Esophagus mucosa (tissue), 1 donor: ENCODE results near the gene PTGFR. TPM values are rescaled to one million over a fixed set of nuclear protein-coding genes. Genes with fewer than 3 reads are reported as not detected.

Source experiments
- ATAC-seq: fragments of 200-7000 bp; cut with Tn5 transposase; one replicate; pipeline ENCODE4 v1.9.1; 2020
- total RNA-seq: library from RNA; stranded (reverse); gene quantifications from one replicate; pipeline ENCODE4 v1.2.4, GENCODE V29; 2023
- donor health status: DM: yes; HTN: yes; CAD: no.

Gene PTGFR
- total RNA-seq, 1 donor from 2014 or later = 0.24 TPM

- no peak for ATAC-seq
Measured at GRCh38 chr1:78520843-78521242, 30.1 kb downstream of the PTGFR start.

DNA sequence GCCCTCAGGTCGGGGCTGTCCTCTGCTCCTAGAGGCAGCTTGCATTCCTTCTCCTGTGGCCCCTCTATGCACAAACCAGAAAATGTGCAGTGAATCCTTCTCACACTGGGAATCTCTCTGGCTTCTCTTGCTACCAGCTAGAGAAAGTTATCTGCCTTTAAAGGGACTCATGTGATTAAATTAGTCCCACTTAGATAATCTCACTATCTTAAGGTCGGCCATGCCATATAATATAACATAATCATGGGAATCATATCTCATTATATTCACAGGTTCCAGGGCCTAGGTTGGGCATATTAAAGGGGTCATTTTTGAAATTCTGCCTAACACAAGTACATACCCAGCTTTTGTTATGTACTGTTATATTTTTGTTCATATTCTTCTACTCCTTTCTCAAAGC lies 31.4 kb downstream of the PTGFR start:
- ATAC-seq = no peak

DNA sequence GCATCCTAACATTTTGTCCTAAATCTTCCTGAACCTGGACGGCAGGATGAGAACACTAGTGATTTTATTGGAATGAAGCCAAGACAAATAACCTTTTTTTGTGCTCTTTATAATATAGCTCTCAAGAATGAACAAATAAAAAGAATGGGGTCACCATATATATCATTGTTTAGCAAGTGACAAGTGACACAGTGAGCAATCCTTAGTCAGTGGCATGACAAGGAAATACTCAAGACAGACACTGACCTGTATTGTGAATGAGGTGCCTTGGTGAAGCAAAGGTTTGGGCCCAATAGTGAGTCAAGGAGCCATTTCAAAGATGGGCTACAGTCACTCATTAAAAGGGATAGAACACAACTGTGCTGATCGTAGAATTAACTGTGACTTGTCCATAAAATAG lies 35.7 kb downstream of the PTGFR start:
- ATAC-seq = peak; percentile 41

DNA sequence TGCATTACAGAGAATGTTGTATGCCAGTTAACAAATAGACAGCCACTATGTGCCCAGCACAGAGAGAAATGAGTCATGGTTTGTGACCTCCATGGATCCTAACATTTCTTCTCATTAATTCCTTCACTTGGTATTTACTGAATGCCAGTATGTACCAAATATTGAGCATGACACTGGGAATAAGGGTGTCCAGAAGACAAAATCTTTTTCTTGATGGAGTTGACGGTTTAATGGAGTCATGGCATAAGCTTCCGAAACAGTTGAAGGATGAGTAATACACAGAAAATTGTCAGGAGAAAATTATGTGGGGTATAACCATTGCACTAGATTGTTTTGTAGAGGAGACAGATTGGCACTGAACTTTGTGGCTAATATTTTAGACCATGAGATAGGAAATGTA lies 36.9 kb downstream of the PTGFR start:
- no peak for ATAC-seq

DNA sequence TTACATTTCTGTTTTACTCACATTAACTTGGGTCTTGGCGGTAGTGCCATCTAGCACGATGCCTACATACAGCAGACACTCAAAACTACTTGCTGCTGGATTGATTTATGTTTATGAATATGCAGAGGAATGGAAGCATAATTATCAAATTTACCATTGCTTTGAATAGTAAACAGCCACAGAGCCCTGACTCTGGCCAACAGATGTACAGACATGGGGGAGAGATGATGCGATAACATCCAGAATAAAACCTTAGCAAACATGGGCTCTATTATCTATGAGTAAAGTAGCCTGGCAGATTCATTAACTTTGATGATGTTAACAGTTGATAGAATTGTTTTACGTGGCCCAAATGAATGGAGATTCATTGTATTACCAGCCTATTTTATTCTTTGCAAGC lies 42.8 kb downstream of the PTGFR start:
- ATAC-seq = no peak

DNA sequence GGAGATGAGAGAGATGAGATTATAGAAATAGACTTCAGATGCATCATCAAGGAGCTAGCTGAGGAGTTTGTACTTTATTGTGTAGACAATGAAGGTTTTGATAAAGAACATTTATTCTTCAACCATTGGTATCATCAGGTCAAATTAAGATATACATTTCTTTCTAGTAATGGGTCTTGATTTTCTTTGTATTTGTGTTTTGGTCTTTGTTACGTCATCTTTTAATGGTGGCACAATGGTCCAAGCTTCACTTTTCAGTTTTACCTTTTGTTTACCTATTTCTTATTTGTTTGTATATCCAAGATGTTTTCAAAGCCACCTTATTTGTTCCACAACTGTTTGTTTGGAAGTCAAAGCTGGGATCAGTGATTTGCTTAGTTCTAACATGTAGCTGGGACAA lies 44.5 kb downstream of the PTGFR start:
- ATAC-seq = no peak

GRCh38 chr1:78536427-78536826 lies 45.7 kb downstream of the PTGFR start:
- no peak for ATAC-seq

DNA sequence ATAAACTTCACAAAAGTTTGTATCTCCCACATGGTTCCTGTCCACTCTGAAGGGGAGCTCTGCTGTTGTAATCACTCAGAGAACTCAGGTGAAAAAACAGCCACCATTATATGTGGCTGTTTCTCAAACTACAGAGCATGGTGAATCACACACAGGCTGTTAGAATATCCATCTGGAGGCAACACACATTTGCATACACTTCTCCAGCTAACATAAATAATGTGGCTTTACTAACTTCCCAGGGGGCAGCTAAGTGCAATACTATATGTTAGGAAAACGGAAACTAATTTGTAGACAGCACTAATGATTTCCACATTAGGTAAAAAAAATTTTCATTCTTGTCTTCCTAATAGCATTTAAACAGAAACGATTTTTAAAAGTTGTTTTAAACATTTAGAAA lies 49.3 kb downstream of the PTGFR start:
- ATAC-seq = no peak

GRCh38 chr1:78541479-78541878 lies 50.7 kb downstream of the PTGFR start:
- no peak for ATAC-seq

GRCh38 chr1:78543941-78544643 lies 53.3 kb downstream of the PTGFR start:
- ATAC-seq = no peak

GRCh38 chr1:78547081-78547480 lies 56.3 kb downstream of the PTGFR start:
- ATAC-seq = no peak

GRCh38 chr1:78549331-78549730 lies 58.6 kb downstream of the PTGFR start:
- ATAC-seq = no peak

DNA sequence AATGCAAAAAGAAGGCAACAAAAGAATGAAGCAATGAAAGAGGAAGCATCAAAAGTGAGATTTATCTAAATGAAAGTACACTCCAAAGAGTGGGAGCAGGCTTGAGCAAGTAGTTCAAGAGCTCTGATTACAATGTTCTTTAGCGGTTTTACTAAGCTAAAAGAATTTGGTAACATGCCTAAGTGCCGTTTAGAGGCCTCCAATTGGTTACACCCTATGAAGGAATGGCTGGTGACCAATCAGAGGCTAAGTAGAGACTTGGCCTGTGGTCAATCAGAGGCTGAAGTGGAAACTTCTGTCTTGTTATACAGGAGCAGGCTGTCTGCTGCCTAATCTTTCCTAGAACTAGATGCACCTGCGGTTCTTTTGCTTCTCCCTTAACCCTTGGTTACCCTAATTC lies 59.1 kb downstream of the PTGFR start:
- no peak for ATAC-seq

GRCh38 chr1:78553859-78554258 lies 63.1 kb downstream of the PTGFR start:
- no peak for ATAC-seq

GRCh38 chr1:78554840-78555239 lies 64.1 kb downstream of the PTGFR start:
- ATAC-seq = no peak

- ATAC-seq = no peak
Measured at GRCh38 chr1:78559680-78560079, 68.9 kb downstream of the PTGFR start.

DNA sequence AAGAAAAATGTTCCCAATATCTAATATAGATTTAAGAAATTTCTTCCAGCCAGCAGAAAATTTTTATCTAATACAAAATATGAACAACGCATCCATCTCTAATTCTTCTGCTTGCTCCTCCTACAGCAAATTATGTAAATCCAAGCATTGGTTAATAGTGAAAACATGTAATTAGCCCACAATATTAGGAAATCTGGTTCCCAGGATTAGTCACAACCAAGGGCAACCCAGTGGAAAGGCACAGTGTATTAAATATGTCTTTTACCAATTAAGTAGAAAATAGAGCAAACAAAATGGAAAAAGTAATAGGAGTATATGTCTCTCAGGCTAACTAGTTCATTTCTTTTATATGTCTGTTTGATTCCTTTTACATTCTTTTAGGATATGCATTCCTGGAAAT lies 70.0 kb downstream of the PTGFR start:
- no peak for ATAC-seq

- no peak for ATAC-seq
Measured at GRCh38 chr1:78561856-78562255, 71.1 kb downstream of the PTGFR start.

GRCh38 chr1:78565393-78565792 lies 74.6 kb downstream of the PTGFR start:
- no peak for ATAC-seq

- no peak for ATAC-seq
Measured at GRCh38 chr1:78570539-78570938, 79.8 kb downstream of the PTGFR start.

- ATAC-seq = no peak
Measured at GRCh38 chr1:78577257-78578100, 86.7 kb downstream of the PTGFR start.

GRCh38 chr1:78586572-78586971 lies 95.8 kb downstream of the PTGFR start:
- no peak for ATAC-seq

- ATAC-seq = no peak
Measured at GRCh38 chr1:78587211-78587610, 96.4 kb downstream of the PTGFR start.
